A673 (cell line): ENCODE data around the gene VTI1B. TPM values are rescaled to one million over a fixed set of nuclear protein-coding genes. Genes with fewer than 3 reads are reported as not detected.

Experiments
- Bru-seq: library from RNA; stranded (reverse); fragments of 400-500 nt; gene quantifications from one replicate; lab custom pipeline; 2021; lab: Mats Ljungman, UMichigan
- BruChase-seq, 2 experiments: library from RNA; stranded (reverse); fragments of 400-500 nt; gene quantifications; one replicate each; lab custom pipeline; 2021; lab: Mats Ljungman, UMichigan
- BruUV-seq: library from RNA; stranded (reverse); fragments of 400-500 nt; replicated peaks from 2 replicates; lab custom pipeline; 2021; lab: Mats Ljungman, UMichigan
- CTCF ChIA-PET: fragments of 300-600 bp; sonication (Branson Sonifier 250); formaldehyde crosslinking; loops from one replicate; lab custom pipeline; 2022; ENCODE audit warnings: antibody characterized with exemption; lab: Charles Lee
- POLR2A ChIA-PET: fragments of 300-600 bp; sonication (Branson Sonifier 250); formaldehyde crosslinking; loops from one replicate; lab custom pipeline; 2022; ENCODE audit warnings: antibody characterized with exemption; ENCODE audit not compliant: low non-redundant PET; lab: Charles Lee
- DNase-seq: peaks from one replicate; pipeline ENCODE4 v3.0.0-alpha.2; 2015; ENCODE audit warnings: low spot score
- H3K27ac ChIP-seq: fragments of 200-600 bp; sonication (generic); 2 replicates; pipeline ENCODE4 v1.5.1; 2016; ENCODE audit warnings: mixed run types, low read depth, mild to moderate bottlenecking, mixed read lengths, antibody characterized with exemption, low read length; ENCODE audit not compliant: poor library complexity, severe bottlenecking
- H3K27me3 ChIP-seq: fragments of 200-600 bp; sonication (generic); replicated peaks from 2 replicates; pipeline ENCODE4 v1.6.1; 2017; ENCODE audit warnings: mixed run types, low read depth, mild to moderate bottlenecking, mixed read lengths, antibody characterized with exemption, low read length; ENCODE audit not compliant: insufficient read depth, poor library complexity
- H3K36me3 ChIP-seq: fragments of 200-600 bp; sonication (generic); 2 replicates; pipeline ENCODE4 v1.6.1; 2016; ENCODE audit warnings: mixed run types, mild to moderate bottlenecking, mixed read lengths, antibody characterized with exemption, low read length; ENCODE audit not compliant: insufficient read depth, poor library complexity, severe bottlenecking
- H3K4me1 ChIP-seq: fragments of 200-600 bp; sonication (generic); 2 replicates; pipeline ENCODE4 v1.6.1; 2017; ENCODE audit warnings: mixed run types, mild to moderate bottlenecking, mixed read lengths, antibody characterized with exemption, low read length; ENCODE audit not compliant: insufficient read depth, poor library complexity, severe bottlenecking
- H3K4me3 ChIP-seq: fragments of 200-600 bp; sonication (generic); 2 replicates; pipeline ENCODE4 v1.5.1; 2016; ENCODE audit warnings: low read depth, mixed run types, mild to moderate bottlenecking, mixed read lengths, low read length; ENCODE audit not compliant: poor library complexity, severe bottlenecking
- H3K9me3 ChIP-seq: fragments of 200-600 bp; sonication (generic); 2 replicates; pipeline ENCODE4 v1.6.1; 2016; ENCODE audit warnings: mixed run types, low read depth, mild to moderate bottlenecking, mixed read lengths, antibody characterized with exemption, low read length; ENCODE audit not compliant: poor library complexity, severe bottlenecking
- CTCF ChIP-seq: fragments of 300-800, 200-600 bp; sonication (generic); conservative IDR thresholded peaks from 2 replicates; pipeline ENCODE4 v1.5.1; 2017; ENCODE audit warnings: low read depth, mild to moderate bottlenecking, antibody characterized with exemption, low read length, moderate library complexity, mixed read lengths
- EZH2 ChIP-seq: fragments of 200-600 bp; sonication (generic); IDR thresholded peaks from 2 replicates; pipeline ENCODE4 v1.6.1; 2017; ENCODE audit warnings: borderline replicate concordance, low read depth, mild to moderate bottlenecking, mixed read lengths, antibody characterized with exemption, low read length; ENCODE audit not compliant: poor library complexity, severe bottlenecking
- intact Hi-C: fragments of 100-400 bp; cut with micrococcal nuclease; formaldehyde crosslinking; loops from one replicate; pipeline ENCODE4 v1.10.0; 2022; ENCODE audit not compliant: unreplicated experiment
- long read RNA-seq: library from polyadenylated mRNA; stranded (forward); transcript quantifications from one replicate; pipeline ENCODE4 v2.0.0, GENCODE V29; 2022
- total RNA-seq: library from RNA; stranded (reverse); gene quantifications from 2 replicates; pipeline ENCODE4 v1.2.3, GENCODE V29; 2021

Gene VTI1B
- total RNA-seq (111 and 123 TPM in 2 replicates), Bru-seq, nascent RNA (percentile 80 among the genes with signal in this experiment), BruChase-seq, experiment 1, labeled RNA remaining after a 2-hour chase (percentile 83 among the genes with signal in this experiment), BruChase-seq, experiment 2, labeled RNA remaining after a 6-hour chase (percentile 91 among the genes with signal in this experiment)
- long read RNA-seq, full-length matches to known transcripts = 76 of 96 reads
- long read RNA-seq, partial matches to known transcripts = 2 of 96 reads
- long read RNA-seq, other reads (novel, unspliced or antisense) = 18 of 96 reads

GRCh38 chr14:67674480-67675218 is at the start of gene VTI1B:
TSS of gene VTI1B (minus strand) at chr14:67674632. CDS start at chr14:67674489, 143 bp downstream.
- Histone ChIP-seq H3K27me3 (no peaks in the 10 kb centered on the region), H3K4me3 (peak within 1 kb of the TSS; percentile 98), H3K4me1 (peaks cover 13% of the 10 kb centered on the region), H3K27ac (peak within 1 kb of the TSS; percentile 100), H3K9me3 (no peaks in the 10 kb centered on the region), H3K36me3 (peaks cover 34% of the 10 kb centered on the region)
- DNase-seq = peak; percentile 91
- intact Hi-C loops = no loop called here
- CTCF ChIA-PET = no interaction called here
- POLR2A ChIA-PET = no interaction called here
- BruUV-seq = no TSS peak
- TF ChIP-seq CTCF = peak; percentile 43
- TF ChIP-seq EZH2 = no peak

GRCh38 chr14:67722293-67722692 is 47.9 kb upstream of the VTI1B start:
- peaks cover 10% of the 10 kb centered on the region for H3K27me3 ChIP-seq
- H3K4me1 ChIP-seq = peaks cover 3% of the 10 kb centered on the region
- TF ChIP-seq CTCF = no peak
- TF ChIP-seq EZH2 = no peak
- CTCF ChIA-PET = no interaction called here
- intact Hi-C loops = no loop called here
- no TSS peak for BruUV-seq
- H3K27ac ChIP-seq = no peak overlapping the region
- no peaks in the 10 kb centered on the region for H3K36me3 ChIP-seq
- DNase-seq = peak; percentile 27
- no peak overlapping the region for H3K4me3 ChIP-seq
- no peaks in the 10 kb centered on the region for H3K9me3 ChIP-seq
- POLR2A ChIA-PET = interaction anchor here (0.6 kb wide), 1 partner anchor 94 kb away, joined by 3 read pairs; the partner anchor contains the start of gene ZFYVE26

GRCh38 chr14:67721875-67722274 is 47.4 kb upstream of the VTI1B start:
- BruUV-seq = no TSS peak
- POLR2A ChIA-PET = interaction anchor here (0.6 kb wide), 1 partner anchor 95 kb away, joined by 3 read pairs; the partner anchor contains the start of gene ZFYVE26
- peaks cover 3% of the 10 kb centered on the region for H3K4me1 ChIP-seq
- H3K9me3 ChIP-seq = no peaks in the 10 kb centered on the region
- H3K27ac ChIP-seq = no peak overlapping the region
- H3K4me3 ChIP-seq = no peak overlapping the region
- intact Hi-C loops = no loop called here
- CTCF ChIA-PET = no interaction called here
- peaks cover 10% of the 10 kb centered on the region for H3K27me3 ChIP-seq
- H3K36me3 ChIP-seq = no peaks in the 10 kb centered on the region
- TF ChIP-seq EZH2 = no peak
- TF ChIP-seq CTCF = no peak
- DNase-seq = no peak
